Left kidney (tissue), 2 donors: ENCODE measurements around the gene FAM181A. TPM values are rescaled to one million over a fixed set of nuclear protein-coding genes. Genes with fewer than 3 reads are reported as not detected.

Experiments
- DNase-seq: peaks from one replicate; pipeline ENCODE4 v3.0.0-alpha.2; 2013
- polyA plus RNA-seq: library from polyadenylated mRNA; unstranded; fragments of 120-200 nt; gene quantifications from one replicate; pipeline ENCODE4 v1.2.1, GENCODE V29; 2013; ENCODE audit not compliant: insufficient read length

Gene FAM181A
- polyA plus RNA-seq, 1 donor: not detected

GRCh38 chr14:93978735-93979134 lies 51.6 kb downstream of the FAM181A start:
- no peak for DNase-seq

Other genes with a start within 250 kb of the FAM181A start
- 1.5 TPM for gene PRIMA1, start 138.9 kb upstream of the FAM181A start, polyA plus RNA-seq
- gene ASB2, start 49.2 kb downstream of the FAM181A start, polyA plus RNA-seq: 0.40 TPM
- gene CCDC197, start 70.0 kb downstream of the FAM181A start, polyA plus RNA-seq: not detected
- gene OTUB2, start 99.0 kb downstream of the FAM181A start, polyA plus RNA-seq: 5.9 TPM
- 169 TPM for gene DDX24, start 153.9 kb downstream of the FAM181A start, polyA plus RNA-seq
- 33.8 TPM for gene IFI27L1, start 154.0 kb downstream of the FAM181A start, polyA plus RNA-seq
- 5.5 TPM for gene IFI27, start 183.4 kb downstream of the FAM181A start, polyA plus RNA-seq
- gene IFI27L2, start 202.3 kb downstream of the FAM181A start, polyA plus RNA-seq: 17.3 TPM
- gene PPP4R4, start 247.0 kb downstream of the FAM181A start, polyA plus RNA-seq: 0.32 TPM